GM18867 (cell line): Measurements from ENCODE around the gene PGA5.
"Not testable (repeated sequence)": the region's sequence is repeated elsewhere in the genome, so short reads cannot be mapped to it uniquely, and the experiment has no call there.

Experiments used
- ATAC-seq: cut with Tn5 transposase; IDR thresholded peaks from one replicate; pipeline ENCODE4 v1.9.1; 2021; ENCODE audit warnings: mild to moderate bottlenecking, moderate library complexity; ENCODE audit not compliant: unreplicated experiment

The PGA5 gene

GRCh38 chr11:61240875-61241274 is at the start of gene PGA5:
Gene PGA5 (plus strand): TSS chr11:61241175. CDS start chr11:61241227, 52 bp downstream.
- not testable (repeated sequence) for ATAC-seq

- no peak for ATAC-seq
Measured at GRCh38 chr11:61193596-61193995, 47.4 kb upstream of the PGA5 start.

- ATAC-seq: no peak
Measured at GRCh38 chr11:61194169-61194671, 46.8 kb upstream of the PGA5 start.

- no peak for ATAC-seq
Measured at GRCh38 chr11:61194981-61195695, 45.8 kb upstream of the PGA5 start.

- no peak for ATAC-seq
Measured at GRCh38 chr11:61195719-61196118, 45.3 kb upstream of the PGA5 start.

GRCh38 chr11:61198361-61198760 is 42.6 kb upstream of the PGA5 start:
- ATAC-seq: no peak

GRCh38 chr11:61198948-61199523 is 41.9 kb upstream of the PGA5 start:
- ATAC-seq: no peak

- ATAC-seq: no peak
Measured at GRCh38 chr11:61201476-61201875, 39.5 kb upstream of the PGA5 start.

- ATAC-seq: not testable (repeated sequence)
Measured at GRCh38 chr11:61202950-61203746, 37.8 kb upstream of the PGA5 start, which contains the start of gene PGA3. Gene PGA3 (plus strand): TSS chr11:61203515. CDS start chr11:61203565, 50 bp downstream.

- not testable (repeated sequence) for ATAC-seq
Measured at GRCh38 chr11:61203873-61204272, 37.1 kb upstream of the PGA5 start.

- not testable (repeated sequence) for ATAC-seq
Measured at GRCh38 chr11:61204502-61205059, 36.4 kb upstream of the PGA5 start.

- ATAC-seq: not testable (repeated sequence)
Measured at GRCh38 chr11:61207636-61208310, 33.2 kb upstream of the PGA5 start.

GRCh38 chr11:61210629-61211028 is 30.3 kb upstream of the PGA5 start:
- not testable (repeated sequence) for ATAC-seq

- not testable (repeated sequence) for ATAC-seq
Measured at GRCh38 chr11:61211327-61211952, 29.5 kb upstream of the PGA5 start.

- not testable (repeated sequence) for ATAC-seq
Measured at GRCh38 chr11:61212202-61212601, 28.8 kb upstream of the PGA5 start.

- not testable (repeated sequence) for ATAC-seq
Measured at GRCh38 chr11:61213711-61214324, 27.2 kb upstream of the PGA5 start.

- not testable (repeated sequence) for ATAC-seq
Measured at GRCh38 chr11:61218306-61218705, 22.7 kb upstream of the PGA5 start.

GRCh38 chr11:61219016-61219415 is 22.0 kb upstream of the PGA5 start:
- ATAC-seq: not testable (repeated sequence)

GRCh38 chr11:61222047-61222446 is 18.9 kb upstream of the PGA5 start, which contains the start of gene PGA4:
Gene PGA4 (plus strand): TSS chr11:61222347. CDS start chr11:61222401, 54 bp downstream.
- not testable (repeated sequence) for ATAC-seq
